Ovary (tissue), 9 donors: ENCODE measurements around the gene NPHP4. TPM values are rescaled to one million over a fixed set of nuclear protein-coding genes. Genes with fewer than 3 reads are reported as not detected.

Experiments used
- DNase-seq, 5 donors: peaks; one replicate each; pipeline ENCODE4 v3.0.0-alpha.2; 2019 to 2020
- H3K27ac ChIP-seq, 2 donors: fragments of 200-600 bp; one replicate each; pipeline versions ENCODE4 v1.5.1 to v1.8.0; 2019 to 2022
- H3K27me3 ChIP-seq: fragments of 200-600 bp; one replicate; pipeline ENCODE4 v1.8.0; 2022
- H3K36me3 ChIP-seq: fragments of 200-600 bp; sonication (generic); one replicate; pipeline ENCODE4 v1.5.1; 2019
- H3K4me1 ChIP-seq: one replicate; pipeline ENCODE4 v1.8.1; 2013; ENCODE audit warnings: mild to moderate bottlenecking, moderate library complexity; ENCODE audit not compliant: insufficient read depth
- H3K4me3 ChIP-seq: fragments of 200-600 bp; sonication (generic); one replicate; pipeline ENCODE4 v1.5.1; 2017
- H3K9me3 ChIP-seq, 2 donors: fragments of 200-600 bp in 1 of 2; sonication (generic) in 1 of 2; one replicate each; pipeline versions ENCODE4 v1.5.1 to v1.8.1; 2013 to 2019; ENCODE audit warnings: mild to moderate bottlenecking in 1 of 2, moderate library complexity in 1 of 2
- EP300 ChIP-seq: sonication (generic); formaldehyde crosslinking; IDR thresholded peaks from one replicate; pipeline ENCODE4 v1.6.1; 2017; ENCODE audit warnings: antibody characterized with exemption
- POLR2A ChIP-seq: fragments of 450-650 bp; IDR thresholded peaks from one replicate; pipeline ENCODE4 v1.6.1; 2017; ENCODE audit warnings: antibody characterized with exemption, mild to moderate bottlenecking, moderate library complexity
- WGBS, 3 donors: extraction: QIAGEN DNeasy Blood & Tissue Kit in 1 of 3; methylation state at CpG; one replicate each; pipeline versions ENCODE4 v1.1.5 to v1.1.7; 2013 to 2017; 5-methylcytosine and 5-hydroxymethylcytosine counted together
- intact Hi-C, 4 donors: fragments of 100-400 bp; cut with DNase I; formaldehyde crosslinking; loops; one replicate each; pipeline versions ENCODE4 v1.11.0 to v1.15.1; 2022 to 2023
- polyA plus RNA-seq, 2 donors: library from polyadenylated mRNA; stranded (reverse); fragments of 200-250 nt in 1 of 2; fragments of 350-450 nt in 1 of 2; fragmentation: Illumina TruSeq in 1 of 2; extraction: RNeasy Lipid Tissue Mini Kit (QIAGEN cat#74804) in 1 of 2; gene quantifications; one replicate each; pipeline ENCODE4 v1.2.3, GENCODE V29; 2013 to 2014
- total RNA-seq, 7 donors: library from RNA; depleted of rRNA in 2 of 7; stranded (reverse); fragments of >200 nt in 2 of 7; fragmentation: NEBNext Ultra II Directional in 3 of 7; extraction: Animal tissue kit (Norgen Biotek cat#: 25700) in 3 of 7; gene quantifications; one replicate each; pipeline versions ENCODE4 v1.1.0 to v1.2.4, GENCODE V29; 2016 to 2023
- TF ChIP-seq, protein P1 (sequence below), 3 donors: fragments of 450-650 bp in 2 of 3; fragments of 200-600 bp in 1 of 3; IDR thresholded peaks; one replicate each; pipeline versions ENCODE4 v1.5.1 to v1.8.0; 2016 to 2022; ENCODE audit warnings: antibody characterized with exemption in 3 of 3, mild to moderate bottlenecking in 1 of 3
- donor health status: DM: no; HTN: no; CAD: no; lungs with moderate emphysema.
- donor health status: DM: no; HTN: no; CAD: no.
- donor health status: Bipolar disorder and iron deficiency.
- donor health status: DM: yes; HTN: yes; CAD: no.
- donor health status: DM: no; HTN: no; CAD: no.
- donor health status: DM: yes; HTN: yes; CAD: no.

NPHP4 gene
- total and polyA plus RNA-seq, 9 donors, result 1.5 to 20.8 (median 10.7) TPM

DNA sequence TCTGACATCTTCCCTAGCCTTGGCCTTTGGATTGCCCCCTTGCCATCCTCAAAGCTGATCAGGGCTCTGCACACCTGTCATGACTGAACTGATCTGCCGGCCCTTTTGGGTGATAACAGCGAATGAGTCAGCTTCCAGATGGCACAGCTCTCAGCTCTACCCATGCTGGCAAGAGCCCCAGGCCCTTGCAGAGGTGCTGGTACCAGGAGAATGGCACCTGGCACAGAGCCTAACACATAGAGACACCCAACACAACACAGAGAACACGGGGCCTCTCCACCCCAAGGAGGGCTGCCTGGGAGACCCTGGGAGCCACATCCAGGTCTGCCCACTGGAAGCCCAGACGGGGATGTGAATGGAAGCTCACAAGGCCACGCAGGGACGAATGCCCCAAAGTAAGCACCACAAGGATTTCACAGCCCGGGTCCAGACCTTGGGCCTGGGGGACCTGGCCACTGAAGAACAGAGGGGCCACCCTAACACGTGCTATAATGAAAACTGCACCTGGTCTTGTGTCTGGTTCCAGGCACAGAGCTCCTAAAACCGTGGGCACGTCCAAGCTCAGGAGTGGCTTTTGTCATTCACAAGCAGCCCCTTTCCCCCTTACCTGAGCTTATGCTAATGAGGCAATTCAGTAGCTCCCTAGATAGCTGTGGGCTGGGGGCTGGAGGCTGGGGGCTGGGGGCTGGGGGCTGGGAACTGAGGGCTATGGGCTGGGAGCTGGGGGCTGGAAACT lies 160.5 kb downstream of the NPHP4 start:
- intact Hi-C loops, result no loop called here
- H3K36me3 ChIP-seq, result no peaks in the 10 kb centered on the region
- no peaks in the 10 kb centered on the region for H3K27me3 ChIP-seq
- H3K4me3 ChIP-seq, result no peak overlapping the region
- H3K27ac ChIP-seq, result no peak overlapping the region
- 24 to 28% (median 27%) methylated on average over 10 of the region's 10 CpGs for WGBS, 3 donors
- no peaks in the 10 kb centered on the region for H3K9me3 ChIP-seq
- TF ChIP-seq POLR2A (no peak), EP300 (no peak)
- TF ChIP-seq, protein P1, sequence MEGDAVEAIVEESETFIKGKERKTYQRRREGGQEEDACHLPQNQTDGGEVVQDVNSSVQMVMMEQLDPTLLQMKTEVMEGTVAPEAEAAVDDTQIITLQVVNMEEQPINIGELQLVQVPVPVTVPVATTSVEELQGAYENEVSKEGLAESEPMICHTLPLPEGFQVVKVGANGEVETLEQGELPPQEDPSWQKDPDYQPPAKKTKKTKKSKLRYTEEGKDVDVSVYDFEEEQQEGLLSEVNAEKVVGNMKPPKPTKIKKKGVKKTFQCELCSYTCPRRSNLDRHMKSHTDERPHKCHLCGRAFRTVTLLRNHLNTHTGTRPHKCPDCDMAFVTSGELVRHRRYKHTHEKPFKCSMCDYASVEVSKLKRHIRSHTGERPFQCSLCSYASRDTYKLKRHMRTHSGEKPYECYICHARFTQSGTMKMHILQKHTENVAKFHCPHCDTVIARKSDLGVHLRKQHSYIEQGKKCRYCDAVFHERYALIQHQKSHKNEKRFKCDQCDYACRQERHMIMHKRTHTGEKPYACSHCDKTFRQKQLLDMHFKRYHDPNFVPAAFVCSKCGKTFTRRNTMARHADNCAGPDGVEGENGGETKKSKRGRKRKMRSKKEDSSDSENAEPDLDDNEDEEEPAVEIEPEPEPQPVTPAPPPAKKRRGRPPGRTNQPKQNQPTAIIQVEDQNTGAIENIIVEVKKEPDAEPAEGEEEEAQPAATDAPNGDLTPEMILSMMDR (IDR thresholded peaks at IDR 0.05), result no peak
- DNase-seq, result no peak
- no peaks in the 10 kb centered on the region for H3K4me1 ChIP-seq

DNA sequence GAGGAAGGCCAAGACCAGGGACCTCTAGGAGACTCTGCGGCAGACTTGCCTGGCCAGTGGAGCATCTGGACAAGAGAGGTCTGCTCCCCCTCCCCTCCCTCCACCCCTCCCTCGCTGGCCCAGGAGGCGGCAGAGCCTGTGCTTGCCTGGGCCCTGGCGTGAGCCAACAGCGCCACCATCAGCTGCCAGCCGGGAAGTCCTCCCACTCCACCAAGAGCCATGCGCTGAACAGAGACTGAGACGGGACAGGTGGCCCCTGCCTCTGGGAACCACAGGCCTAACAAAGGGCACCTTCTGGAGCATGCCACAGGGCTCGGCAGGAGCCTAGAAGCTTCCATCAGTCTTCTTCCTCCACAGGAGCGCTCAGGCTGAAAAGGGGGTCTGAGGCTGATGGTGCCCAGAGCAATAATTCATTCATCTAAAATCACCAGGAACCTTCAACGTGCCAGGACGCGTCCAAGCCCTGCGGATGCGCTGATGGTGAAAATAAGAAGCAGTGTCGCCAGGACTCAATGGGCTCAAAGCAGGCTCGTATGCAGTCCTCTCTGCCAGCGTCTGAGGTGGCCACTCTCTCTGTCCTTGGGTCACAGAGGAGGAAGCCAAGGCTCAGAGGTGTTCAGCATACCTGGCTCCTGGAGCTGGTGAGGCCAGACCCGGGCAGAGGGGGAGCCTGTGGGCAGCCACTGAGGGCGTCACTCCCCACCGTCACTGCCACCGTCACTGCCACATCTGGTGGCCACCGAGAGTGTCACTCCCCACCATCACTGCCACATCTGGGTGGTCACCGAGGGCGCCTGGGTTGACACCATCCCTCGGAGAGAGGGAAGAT lies 161.2 kb downstream of the NPHP4 start:
- no peaks in the 10 kb centered on the region for H3K27me3 ChIP-seq
- no peaks in the 10 kb centered on the region for H3K36me3 ChIP-seq
- no peak overlapping the region for H3K4me3 ChIP-seq
- 49 to 50% (median 49%) methylated on average over 26 of the region's 26 CpGs for WGBS, 3 donors
- H3K9me3 ChIP-seq, result no peaks in the 10 kb centered on the region
- peak in 1 of 5 donors; percentile 47 for DNase-seq
- H3K27ac ChIP-seq, result no peak overlapping the region
- intact Hi-C loops, result no loop called here
- no peaks in the 10 kb centered on the region for H3K4me1 ChIP-seq
- TF ChIP-seq, protein P1 (IDR thresholded peaks at IDR 0.05), result no peak
- TF ChIP-seq POLR2A (no peak), EP300 (no peak)

DNA sequence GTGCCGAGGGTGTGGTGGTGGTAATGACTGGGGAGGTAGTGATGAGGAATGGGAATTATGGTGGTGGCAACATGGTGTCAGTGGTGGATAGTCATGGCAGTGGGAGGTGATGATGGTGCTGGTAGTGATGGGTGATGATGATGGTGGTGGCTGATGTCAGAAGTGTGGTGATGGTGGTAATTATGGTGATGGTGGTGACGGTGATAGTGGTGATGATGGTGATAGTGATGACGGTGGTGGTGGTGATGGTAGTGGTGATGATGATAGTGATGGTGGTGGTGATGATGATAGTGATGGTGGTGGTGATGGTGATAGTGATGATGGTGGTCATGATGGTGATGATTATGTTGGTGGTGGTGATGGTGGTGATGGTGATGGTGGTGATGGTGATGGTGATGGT lies 162.8 kb downstream of the NPHP4 start:
- 93 to 95% (median 93%) methylated on average over 3 of the region's 3 CpGs for WGBS, 3 donors
- TF ChIP-seq, protein P1 (IDR thresholded peaks at IDR 0.05), result no peak
- TF ChIP-seq EP300 (no peak), POLR2A (no peak)

DNA sequence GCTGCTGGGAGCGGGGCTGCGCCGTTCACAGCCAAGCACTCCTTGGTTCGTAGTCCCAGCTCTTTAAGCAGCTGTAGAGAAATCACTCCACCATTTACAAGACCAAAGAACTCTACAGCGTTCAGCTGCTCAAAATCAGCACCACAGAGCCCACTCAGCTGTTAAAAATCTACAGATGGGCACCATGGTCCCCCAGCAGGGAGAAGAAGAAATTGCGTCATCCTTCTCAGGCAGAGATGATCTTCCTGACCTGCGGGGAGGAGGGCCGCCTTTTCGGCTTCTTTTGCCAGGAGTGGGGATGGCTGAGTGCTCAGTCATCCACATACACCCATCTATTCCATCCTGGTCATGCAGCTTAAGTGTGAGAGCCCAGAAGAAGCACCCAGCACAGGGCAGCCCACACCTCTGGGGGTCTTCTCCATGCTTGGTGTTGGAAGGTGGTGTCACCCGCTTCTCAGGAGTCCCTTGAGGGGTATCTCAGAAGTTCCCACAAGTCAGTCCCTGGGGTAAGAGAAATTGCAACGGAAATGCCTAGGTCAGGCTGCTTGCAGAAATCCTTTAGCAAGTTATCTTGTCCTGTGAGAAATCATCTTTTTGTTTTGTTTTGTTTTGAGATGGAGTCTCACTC lies 163.8 kb downstream of the NPHP4 start:
- H3K4me1 ChIP-seq, result no peaks in the 10 kb centered on the region
- H3K36me3 ChIP-seq, result no peaks in the 10 kb centered on the region
- DNase-seq, result no peak
- H3K27me3 ChIP-seq, result no peaks in the 10 kb centered on the region
- no peaks in the 10 kb centered on the region for H3K9me3 ChIP-seq
- H3K27ac ChIP-seq, result no peak overlapping the region
- no peak overlapping the region for H3K4me3 ChIP-seq
- TF ChIP-seq, protein P1 (IDR thresholded peaks at IDR 0.05), result no peak
- TF ChIP-seq POLR2A (no peak), EP300 (no peak)
- intact Hi-C loops, result no loop called here
- 66 to 75% (median 74%) methylated on average over 11 of the region's 11 CpGs for WGBS, 3 donors

More for the DNA sequence above, 162.8 kb downstream of the NPHP4 start:
- Histone ChIP-seq H3K27ac (no peak overlapping the region), H3K9me3 (no peaks in the 10 kb centered on the region), H3K4me1 (no peaks in the 10 kb centered on the region), H3K36me3 (no peaks in the 10 kb centered on the region), H3K4me3 (no peak overlapping the region), H3K27me3 (no peaks in the 10 kb centered on the region)
- DNase-seq, result no peak
- intact Hi-C loops, result no loop called here
